ENCODE data around the gene TNIP3. TPM values are rescaled to one million over a fixed set of nuclear protein-coding genes. Genes with fewer than 3 reads are reported as not detected.

Gene TNIP3
- total RNA-seq, 1 experiment from 2014 or later, result not detected

GRCh38 chr4:121180558-121180957 lies 16.4 kb upstream of the TNIP3 start:
- Histone ChIP-seq H3K27ac (ENCODE audit: low read length) (no peak overlapping the region), H3K36me3 (ENCODE audit: control insufficient read depth, insufficient read depth, low read length) (no peaks in the 10 kb centered on the region), H3K4me1 (ENCODE audit: control insufficient read depth, insufficient read depth, low read length) (no peaks in the 10 kb centered on the region), H3K4me3 (ENCODE audit: low read depth in 2 of 2, low read length in 2 of 2) (no peak overlapping the region), H3K9me3 (ENCODE audit: control insufficient read depth, insufficient read depth, low read depth, low read length) (no peaks in the 10 kb centered on the region), H3K27me3 (ENCODE audit: control insufficient read depth, insufficient read depth, low read length) (no peaks in the 10 kb centered on the region)
- no TSS peak for BruUV-seq (replicated peaks)
- no peak for ATAC-seq
- POLR2A ChIA-PET, result no interaction called here
- TF ChIP-seq SIN3A (IDR thresholded peaks at IDR 0.05; ENCODE audit: borderline replicate concordance, insufficient read depth, low read depth, low read length) (no peak), POLR2AphosphoS5 (IDR thresholded peaks at IDR 0.05; ENCODE audit: low read depth, low read length) (no peak), REST (IDR thresholded peaks at IDR 0.05; ENCODE audit: insufficient read depth in 1 of 2, low read depth in 2 of 2, low read length in 1 of 2) (no peak), CTCF (IDR thresholded peaks at IDR 0.05) (no peak), TCF7L2 (IDR thresholded peaks at IDR 0.05; ENCODE audit: low read depth, low read length) (no peak)
- intact Hi-C loops (cut with micrococcal nuclease; ENCODE audit: unreplicated experiment), result no loop called here
- DNase-seq (ENCODE audit: low read depth, low spot score), result no peak
- CTCF ChIA-PET, result no interaction called here
- in situ Hi-C loops (cut with HindIII; ENCODE audit: low pct_unique_long_range_greater_than_20kb, low sequenced_read_pairs), result no loop called here

GRCh38 chr4:121177246-121178137 lies 13.4 kb upstream of the TNIP3 start:
- intact Hi-C loops (cut with micrococcal nuclease; ENCODE audit: unreplicated experiment), result no loop called here
- ChIA-PET POLR2A (no interaction called here), CTCF (no interaction called here)
- no peaks in the 10 kb centered on the region for H3K9me3 ChIP-seq (ENCODE audit: control insufficient read depth, insufficient read depth, low read depth, low read length)
- no peaks in the 10 kb centered on the region for H3K4me1 ChIP-seq (ENCODE audit: control insufficient read depth, insufficient read depth, low read length)
- no peak overlapping the region for H3K4me3 ChIP-seq (ENCODE audit: low read depth in 2 of 2, low read length in 2 of 2)
- H3K36me3 ChIP-seq (ENCODE audit: control insufficient read depth, insufficient read depth, low read length), result no peaks in the 10 kb centered on the region
- no peak for ATAC-seq
- no peaks in the 10 kb centered on the region for H3K27me3 ChIP-seq (ENCODE audit: control insufficient read depth, insufficient read depth, low read length)
- in situ Hi-C loops (cut with HindIII; ENCODE audit: low pct_unique_long_range_greater_than_20kb, low sequenced_read_pairs), result no loop called here
- H3K27ac ChIP-seq (ENCODE audit: low read length), result no peak overlapping the region
- BruUV-seq (replicated peaks), result no TSS peak
- TF ChIP-seq CTCF (IDR thresholded peaks at IDR 0.05) (no peak), POLR2AphosphoS5 (IDR thresholded peaks at IDR 0.05; ENCODE audit: low read depth, low read length) (no peak), TCF7L2 (IDR thresholded peaks at IDR 0.05; ENCODE audit: low read depth, low read length) (no peak), REST (IDR thresholded peaks at IDR 0.05; ENCODE audit: insufficient read depth in 1 of 2, low read depth in 2 of 2, low read length in 1 of 2) (no peak), SIN3A (IDR thresholded peaks at IDR 0.05; ENCODE audit: borderline replicate concordance, insufficient read depth, low read depth, low read length) (no peak)
- no peak for DNase-seq (ENCODE audit: low read depth, low spot score)
